Muscle layer of colon (tissue), 2 donors: ENCODE results near the gene MKI67.

Experiments
- H3K27ac ChIP-seq: one replicate; pipeline ENCODE4 v1.7.0; 2013; ENCODE audit warnings: low read depth, mild to moderate bottlenecking, low read length, moderate library complexity
- H3K27me3 ChIP-seq, 2 donors: one replicate each; pipeline ENCODE4 v1.7.0; 2013; ENCODE audit warnings: low read length in 2 of 2, mild to moderate bottlenecking in 2 of 2; ENCODE audit not compliant: insufficient read depth in 2 of 2, control insufficient read depth in 1 of 2
- H3K36me3 ChIP-seq: one replicate; pipeline ENCODE4 v1.7.0; 2013; ENCODE audit warnings: mild to moderate bottlenecking, low read length; ENCODE audit not compliant: insufficient read depth
- H3K4me1 ChIP-seq: one replicate; pipeline ENCODE4 v1.7.0; 2013; ENCODE audit warnings: mild to moderate bottlenecking, low read length; ENCODE audit not compliant: insufficient read depth
- H3K4me3 ChIP-seq, 2 donors: one replicate each; pipeline ENCODE4 v1.7.0; 2013; ENCODE audit warnings: low read length in 2 of 2, low read depth in 1 of 2, mild to moderate bottlenecking in 1 of 2, moderate library complexity in 1 of 2
- H3K9ac ChIP-seq: one replicate; pipeline ENCODE4 v1.7.0; 2013; ENCODE audit warnings: low read length
- H3K9me3 ChIP-seq: one replicate; pipeline ENCODE4 v1.7.0; 2013; ENCODE audit warnings: mild to moderate bottlenecking, low read length
- donor health status: abdominal sarcoma.
- donor health status: Adenocarcinoma of cecum.

The MKI67 gene

DNA sequence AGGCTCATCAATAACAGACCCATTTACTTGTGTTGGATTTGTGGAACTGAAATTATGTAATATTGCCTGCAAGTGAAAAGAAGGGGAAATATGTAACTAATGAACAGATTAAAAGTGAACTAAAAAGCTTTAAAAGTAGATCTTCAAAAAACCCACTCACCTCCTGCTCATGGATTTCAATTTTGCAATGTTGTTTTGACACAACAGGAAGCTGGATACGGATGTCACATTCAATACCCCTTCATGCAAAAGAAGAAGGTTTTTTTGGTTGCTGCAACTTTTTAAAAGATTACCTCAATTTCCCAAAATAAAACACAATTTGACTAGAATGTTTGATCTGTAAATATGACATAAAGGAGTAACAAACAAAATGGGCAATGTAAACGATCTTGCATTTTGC lies 3.3 kb downstream of the MKI67 start:
- Histone ChIP-seq H3K9me3 (no peaks in the 10 kb centered on the region), H3K4me1 (peaks cover 8% of the 10 kb centered on the region), H3K4me3 (no peak overlapping the region), H3K36me3 (no peaks in the 10 kb centered on the region), H3K9ac (no peak overlapping the region), H3K27ac (no peak overlapping the region), H3K27me3 (peaks cover 30 to 40% of the 10 kb centered on the region in 2 donors)

DNA sequence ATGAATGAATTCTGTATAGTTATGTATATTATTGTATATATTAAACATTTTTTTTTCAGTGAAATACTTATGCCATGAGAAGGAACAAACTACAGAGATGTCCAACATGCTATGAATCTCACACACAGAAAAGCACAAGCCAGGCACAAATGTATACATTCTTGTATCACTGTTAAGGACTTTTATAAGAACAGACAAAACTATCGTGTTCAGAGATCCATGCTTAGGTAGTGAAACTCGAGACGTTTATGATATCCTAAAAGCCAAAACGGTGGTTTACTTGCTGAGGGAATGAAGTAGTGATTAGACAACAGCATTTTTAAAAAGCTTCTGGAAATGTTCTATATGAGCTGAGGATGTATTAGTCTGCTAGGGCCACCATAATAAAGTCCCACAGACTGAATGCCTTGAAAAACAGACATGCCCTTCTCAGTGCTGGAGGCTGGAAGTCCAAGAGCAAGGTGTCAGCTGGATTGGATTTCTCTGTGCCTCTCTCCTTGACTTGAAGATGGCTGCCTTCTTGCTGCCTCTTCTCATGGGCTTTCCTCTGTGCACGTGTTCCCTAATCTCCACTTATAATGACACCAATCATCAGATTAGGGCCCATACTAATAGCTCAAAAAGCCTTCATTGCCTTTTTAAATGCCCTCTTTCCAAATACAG lies 4.3 kb downstream of the MKI67 start:
- no peak overlapping the region for H3K9ac ChIP-seq
- H3K27me3 ChIP-seq: peaks cover 30 to 40% of the 10 kb centered on the region in 2 donors
- peaks cover 8% of the 10 kb centered on the region for H3K4me1 ChIP-seq
- no peak overlapping the region for H3K27ac ChIP-seq
- no peaks in the 10 kb centered on the region for H3K36me3 ChIP-seq
- no peaks in the 10 kb centered on the region for H3K9me3 ChIP-seq
- no peak overlapping the region for H3K4me3 ChIP-seq

DNA sequence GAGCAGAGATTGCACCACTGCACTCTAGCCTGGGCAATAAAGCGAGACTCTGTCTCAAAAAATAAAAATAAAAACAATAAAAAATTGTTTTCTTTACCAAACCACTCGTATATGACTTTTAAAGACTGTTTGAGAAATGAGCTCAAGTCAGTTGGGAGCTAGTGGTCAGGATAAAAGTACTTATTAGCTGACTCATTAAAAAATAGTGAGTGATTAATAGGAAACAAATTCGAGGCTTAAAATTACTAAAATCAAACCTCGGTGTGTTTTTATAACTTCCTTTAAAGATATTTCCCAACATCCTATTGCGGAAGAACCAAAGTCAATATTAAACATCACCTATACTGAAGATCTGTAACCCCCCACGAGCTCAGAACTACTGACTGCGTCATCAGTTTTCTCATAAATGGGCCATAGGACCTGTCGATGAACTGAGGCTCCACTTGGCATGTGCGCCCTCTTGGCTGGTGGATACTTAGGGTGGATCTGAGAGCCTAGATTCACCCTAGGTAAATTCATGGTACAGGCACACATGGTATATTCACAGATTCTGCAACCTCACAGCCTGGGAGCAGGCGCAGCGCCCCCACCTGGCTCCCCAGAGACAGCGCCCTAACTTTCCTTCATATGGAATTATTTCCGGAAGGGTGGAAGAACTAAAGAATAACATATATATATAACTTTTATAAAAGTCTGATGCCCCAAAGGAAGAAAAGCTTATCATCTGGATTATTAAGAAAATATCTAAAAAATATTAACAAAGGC lies 9.2 kb downstream of the MKI67 start:
- peaks cover 2 to 4% of the 10 kb centered on the region in 2 donors for H3K27me3 ChIP-seq

GRCh38 chr10:128116187-128116586 lies 10.0 kb downstream of the MKI67 start:
- no peaks in the 10 kb centered on the region for H3K36me3 ChIP-seq
- no peaks in the 10 kb centered on the region for H3K9me3 ChIP-seq
- H3K27ac ChIP-seq: no peak overlapping the region

More for the DNA sequence above, 9.2 kb downstream of the MKI67 start:
- no peaks in the 10 kb centered on the region for H3K36me3 ChIP-seq
- no peak overlapping the region for H3K9ac ChIP-seq
- H3K4me3 ChIP-seq: no peak overlapping the region
- no peak overlapping the region for H3K27ac ChIP-seq
- H3K4me1 ChIP-seq: no peaks in the 10 kb centered on the region
- no peaks in the 10 kb centered on the region for H3K9me3 ChIP-seq

DNA sequence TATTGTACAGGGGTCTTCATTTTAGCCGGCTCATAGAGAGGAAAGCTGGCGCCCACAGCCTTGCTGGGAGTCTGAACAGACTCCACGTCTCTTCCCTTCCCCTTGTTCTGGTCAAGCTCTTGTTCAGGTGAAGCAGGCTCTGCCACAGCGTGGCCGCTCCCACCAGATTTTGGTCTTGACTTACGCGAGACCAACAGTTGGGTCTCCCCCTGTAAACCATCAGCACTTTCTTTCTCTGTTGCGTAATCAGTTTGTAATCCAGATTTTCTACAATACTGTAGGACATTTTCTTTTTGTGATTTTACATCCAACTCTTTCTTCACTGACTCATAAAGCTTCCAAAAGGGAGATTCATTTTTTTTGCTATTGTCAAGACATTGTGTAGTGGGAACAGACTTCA lies 10.9 kb downstream of the MKI67 start:
- Histone ChIP-seq H3K9me3 (no peaks in the 10 kb centered on the region), H3K4me3 (no peak overlapping the region), H3K9ac (no peak overlapping the region), H3K27me3 (no peaks in the 10 kb centered on the region), H3K4me1 (no peaks in the 10 kb centered on the region), H3K27ac (no peak overlapping the region), H3K36me3 (no peaks in the 10 kb centered on the region)

More at GRCh38 chr10:128116187-128116586, 10.0 kb downstream of the MKI67 start:
- H3K4me1 ChIP-seq: no peaks in the 10 kb centered on the region
- H3K27me3 ChIP-seq: no peaks in the 10 kb centered on the region
- H3K9ac ChIP-seq: no peak overlapping the region
- no peak overlapping the region for H3K4me3 ChIP-seq

- no peaks in the 10 kb centered on the region for H3K27me3 ChIP-seq
- H3K9ac ChIP-seq: no peak overlapping the region
- H3K4me3 ChIP-seq: no peak overlapping the region
- no peaks in the 10 kb centered on the region for H3K36me3 ChIP-seq
- H3K27ac ChIP-seq: no peak overlapping the region
- no peaks in the 10 kb centered on the region for H3K9me3 ChIP-seq
- no peaks in the 10 kb centered on the region for H3K4me1 ChIP-seq
These were observed 11.3 kb downstream of the MKI67 start for GRCh38 chr10:128114901-128115300.

GRCh38 chr10:128113026-128113425 lies 13.2 kb downstream of the MKI67 start:
- Histone ChIP-seq H3K4me3 (no peak overlapping the region), H3K9me3 (no peaks in the 10 kb centered on the region), H3K27me3 (no peaks in the 10 kb centered on the region), H3K9ac (no peak overlapping the region), H3K27ac (no peak overlapping the region), H3K36me3 (no peaks in the 10 kb centered on the region), H3K4me1 (no peaks in the 10 kb centered on the region)

GRCh38 chr10:128111696-128112095 lies 14.5 kb downstream of the MKI67 start:
- H3K27ac ChIP-seq: no peak overlapping the region
- H3K4me3 ChIP-seq: no peak overlapping the region
- H3K9me3 ChIP-seq: no peaks in the 10 kb centered on the region
- H3K27me3 ChIP-seq: no peaks in the 10 kb centered on the region
- H3K4me1 ChIP-seq: no peaks in the 10 kb centered on the region
- H3K36me3 ChIP-seq: no peaks in the 10 kb centered on the region
- no peak overlapping the region for H3K9ac ChIP-seq

DNA sequence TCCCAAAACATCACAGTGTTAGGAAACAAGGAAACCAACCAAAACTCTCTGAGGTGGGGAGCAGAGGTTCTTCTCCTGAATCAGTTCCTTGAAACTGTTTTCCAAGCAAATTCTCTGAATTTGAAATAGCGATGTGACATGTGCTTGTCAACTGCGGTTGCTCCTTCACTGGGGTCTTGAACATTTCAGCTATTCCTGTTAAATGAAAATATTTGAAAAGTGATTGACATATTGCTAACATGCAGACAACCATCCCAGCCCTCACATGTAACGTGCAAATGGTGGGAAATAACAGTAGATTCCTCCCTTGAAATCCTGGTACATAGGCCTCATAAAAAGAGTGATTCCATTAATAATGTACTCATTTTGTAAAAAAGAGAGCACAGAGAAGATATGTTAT lies 15.9 kb downstream of the MKI67 start:
- Histone ChIP-seq H3K9ac (no peak overlapping the region), H3K4me1 (no peaks in the 10 kb centered on the region), H3K9me3 (no peaks in the 10 kb centered on the region), H3K27me3 (no peaks in the 10 kb centered on the region), H3K4me3 (no peak overlapping the region), H3K36me3 (no peaks in the 10 kb centered on the region), H3K27ac (no peak overlapping the region)

DNA sequence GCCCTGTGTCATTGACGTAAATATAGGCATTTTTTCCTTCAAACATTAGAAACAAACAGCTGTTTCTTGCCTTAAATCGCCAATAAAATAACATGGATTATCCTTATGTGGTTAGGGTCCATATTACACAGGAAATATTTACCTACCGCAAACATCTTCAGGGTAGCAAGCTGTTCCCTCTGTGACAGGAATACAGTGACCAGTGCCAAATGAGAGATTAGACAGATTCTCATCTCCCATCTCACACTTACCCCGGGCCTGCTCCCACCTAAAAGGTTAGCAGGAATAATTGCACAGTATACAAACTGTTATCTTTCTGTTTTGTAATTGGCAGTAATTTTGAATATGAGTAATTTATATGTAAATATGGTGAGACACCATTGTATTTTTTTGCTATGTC lies 16.5 kb downstream of the MKI67 start:
- Histone ChIP-seq H3K9ac (no peak overlapping the region), H3K4me1 (no peaks in the 10 kb centered on the region), H3K9me3 (no peaks in the 10 kb centered on the region), H3K27ac (no peak overlapping the region), H3K36me3 (no peaks in the 10 kb centered on the region), H3K4me3 (no peak overlapping the region), H3K27me3 (no peaks in the 10 kb centered on the region)

DNA sequence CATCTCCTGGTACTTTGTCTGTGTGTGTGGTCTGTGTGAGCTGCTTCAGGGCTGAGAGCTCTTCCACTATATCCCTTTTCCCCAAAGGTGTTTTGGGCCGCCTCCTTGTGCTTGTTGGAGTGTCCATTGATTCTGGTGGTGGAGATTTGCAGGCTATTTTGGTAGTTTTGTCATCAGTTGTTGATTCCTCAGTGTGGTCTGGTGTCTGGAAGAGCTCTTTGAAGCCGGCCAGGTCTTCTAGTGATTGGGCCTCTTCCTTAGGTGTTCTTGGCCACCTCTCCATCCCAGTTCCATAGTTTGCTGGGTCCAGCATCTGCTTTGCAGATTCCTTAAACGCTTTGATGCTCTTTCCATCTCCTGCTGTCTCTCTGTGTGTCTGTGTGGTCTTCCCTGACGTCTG lies 20.8 kb downstream of the MKI67 start:
- no peak overlapping the region for H3K27ac ChIP-seq
- no peaks in the 10 kb centered on the region for H3K27me3 ChIP-seq
- H3K36me3 ChIP-seq: no peaks in the 10 kb centered on the region
- H3K9ac ChIP-seq: no peak overlapping the region
- no peaks in the 10 kb centered on the region for H3K9me3 ChIP-seq
- peaks cover 4% of the 10 kb centered on the region for H3K4me1 ChIP-seq
- no peak overlapping the region for H3K4me3 ChIP-seq
